ENCODE measurements around the gene MTM1. TPM values are rescaled to one million over a fixed set of nuclear protein-coding genes. Genes with fewer than 3 reads are reported as not detected.

The MTM1 gene
- polyA plus RNA-seq, 1 of the 3 experiments (the other 2 are of a cell fraction): 2.7 TPM

- TF ChIP-seq RXRA (IDR thresholded peaks at IDR 0.05; ENCODE audit: borderline replicate concordance, low read depth): peak; percentile 73
- peak; percentile 70 for TF ChIP-seq TCF12 (IDR thresholded peaks at IDR 0.05)
- TF ChIP-seq NRF1 (IDR thresholded peaks at IDR 0.05; ENCODE audit: low read depth, low read length): no peak
- no peak for TF ChIP-seq FOXJ3 (CRISPR knock-in tag; IDR thresholded peaks at IDR 0.05)
- TF ChIP-seq FOXM1 (IDR thresholded peaks at IDR 0.05; ENCODE audit: low read depth): 0 out of 2 replicates have a peak, but pooled peaks have one; percentile 55
- peak; percentile 48; the same call in 1 of the 2 replicates for TF ChIP-seq MAX (IDR thresholded peaks at IDR 0.05; ENCODE audit: low read depth)
These were observed 120.6 kb downstream of the MTM1 start (continued) for GRCh38 chrX:150688911-150689451.

- Histone ChIP-seq H3K9me2 (no peaks in the 10 kb centered on the region), H4K20me1 (ENCODE audit: insufficient read depth) (no peaks in the 10 kb centered on the region), H3K79me2 (ENCODE audit: insufficient read depth) (no peaks in the 10 kb centered on the region), H3K4me1 (ENCODE audit: control insufficient read depth in 1 of 2, insufficient read depth in 2 of 2, low read depth in 1 of 2, low read length in 1 of 2) (peaks cover 4 to 7% of the 10 kb centered on the region in 2 experiments; a peak in 1 of 4 replicates), H3K27ac (ENCODE audit: low read depth in 2 of 2, low read length in 1 of 2) (peak overlapping the region in 1 of 2 experiments; percentile 80; a peak in 2 of 4 replicates), H3K9me3 (no peaks in the 10 kb centered on the region), H2AFZ (ENCODE audit: low read depth) (no peak overlapping the region), H3K4me2 (no peak overlapping the region), H3K9ac (no peak overlapping the region), H3K4me3 (ENCODE audit: low read depth in 2 of 2, low read length in 1 of 2) (no peak overlapping the region), H3K27me3 (ENCODE audit: insufficient read depth) (no peaks in the 10 kb centered on the region), H3F3A (replicated peaks; ENCODE audit: insufficient read depth) (peaks cover 20% of the 10 kb centered on the region), H3K36me3 (replicated peaks in 1 of 2; ENCODE audit: control insufficient read depth in 1 of 2, insufficient read depth in 2 of 2, low read length in 1 of 2) (no peaks in the 10 kb centered on the region)
- ChIA-PET CTCF (interaction anchor here (1.1 kb wide), 1 partner anchor 16 kb away, joined by 3 read pairs; no protein-coding TSS in a partner anchor), POLR2A (no interaction called here)
- DNase-seq: no peak
- TF ChIP-seq YY1 (IDR thresholded peaks at IDR 0.05; ENCODE audit: low read depth) (peak; percentile 84; the same call in 1 of the 2 replicates), FOXJ3 (CRISPR knock-in tag; IDR thresholded peaks at IDR 0.05) (no peak), FOSL2 (IDR thresholded peaks at IDR 0.05; ENCODE audit: borderline replicate concordance, low read depth) (peak; percentile 73), TCF12 (IDR thresholded peaks at IDR 0.05) (peak; percentile 71), USF1 (IDR thresholded peaks at IDR 0.05; ENCODE audit: borderline replicate concordance, low read depth) (no peak), POLR2AphosphoS5 (IDR thresholded peaks at IDR 0.05; ENCODE audit: low read depth, low read length) (no peak), PBX3 (IDR thresholded peaks at IDR 0.05) (peak; percentile 73), IRF3 (IDR thresholded peaks at IDR 0.05; ENCODE audit: low read depth, low read length) (no peak), NFIC (IDR thresholded peaks at IDR 0.05; ENCODE audit: borderline replicate concordance) (peak; percentile 86), MAX (IDR thresholded peaks at IDR 0.05; ENCODE audit: low read depth) (peak; percentile 30; the same call in 1 of the 2 replicates), JUND (IDR thresholded peaks at IDR 0.05) (peak; percentile 49), MXI1 (IDR thresholded peaks at IDR 0.05; ENCODE audit: low read depth, low read length) (no peak), CHD2 (IDR thresholded peaks at IDR 0.05; ENCODE audit: low read length, partially characterized antibody) (no peak), SMC3 (IDR thresholded peaks at IDR 0.05; ENCODE audit: low read depth, low read length) (no peak), SIN3A (IDR thresholded peaks at IDR 0.05; ENCODE audit: borderline replicate concordance, low read depth, low read length) (no peak), EP300 (IDR thresholded peaks at IDR 0.05; ENCODE audit: borderline replicate concordance in 1 of 2, low read depth in 1 of 2, low read length in 1 of 2) (peak in 1 of 2 experiments; percentile 52; a peak in 1 of 4 replicates)
These were observed 121.7 kb downstream of the MTM1 start for GRCh38 chrX:150690126-150690525.
